Mesendoderm (in vitro differentiated cells): Measurements from ENCODE around the gene PLCB4.

ENCODE experiments used
- DNase-seq: peaks from one replicate; pipeline ENCODE4 v3.0.0; 2013
- H2AK5ac ChIP-seq: 2 replicates; pipeline ENCODE4 v1.6.1; 2013; ENCODE audit warnings: low read length, inconsistent platforms
- H2BK120ac ChIP-seq: 2 replicates; pipeline ENCODE4 v1.6.1; 2013; ENCODE audit warnings: low read depth, mild to moderate bottlenecking, low read length, moderate library complexity, mixed read lengths
- H2BK15ac ChIP-seq: replicated peaks from 2 replicates; pipeline ENCODE4 v1.6.1; 2013; ENCODE audit warnings: low read depth, mild to moderate bottlenecking, moderate library complexity
- H2BK5ac ChIP-seq: 2 replicates; pipeline ENCODE4 v1.6.1; 2013; ENCODE audit warnings: low read length, inconsistent platforms
- H3K18ac ChIP-seq: 2 replicates; pipeline ENCODE4 v1.6.1; 2013; ENCODE audit warnings: mild to moderate bottlenecking, low read length, mixed read lengths
- H3K23ac ChIP-seq: one replicate; pipeline ENCODE4 v1.6.1; 2013; ENCODE audit warnings: low read length
- H3K27ac ChIP-seq: 2 replicates; pipeline ENCODE4 v1.5.1; 2013; ENCODE audit warnings: low read depth, mild to moderate bottlenecking, inconsistent platforms, low read length, moderate library complexity
- H3K27me3 ChIP-seq: 2 replicates; pipeline ENCODE4 v1.6.1; 2013; ENCODE audit warnings: low read length, control low read depth, mild to moderate bottlenecking, inconsistent platforms; ENCODE audit not compliant: insufficient read depth, poor library complexity
- H3K36me3 ChIP-seq: 2 replicates; pipeline ENCODE4 v1.6.1; 2013; ENCODE audit warnings: low read length, inconsistent platforms; ENCODE audit not compliant: control insufficient read depth, insufficient read depth
- H3K4ac ChIP-seq: one replicate; pipeline ENCODE4 v1.6.1; 2013; ENCODE audit warnings: low read depth, mild to moderate bottlenecking, low read length, moderate library complexity
- H3K4me1 ChIP-seq: 2 replicates; pipeline ENCODE4 v1.6.1; 2013; ENCODE audit warnings: low read depth, low read length, inconsistent platforms; ENCODE audit not compliant: control insufficient read depth
- H3K4me2 ChIP-seq: 2 replicates; pipeline ENCODE4 v1.6.1; 2013; ENCODE audit warnings: low read length
- H3K4me3 ChIP-seq: 2 replicates; pipeline ENCODE4 v1.5.1; 2013; ENCODE audit warnings: mild to moderate bottlenecking, low read length
- H3K56ac ChIP-seq: one replicate; pipeline ENCODE4 v1.6.1; 2013; ENCODE audit warnings: low read length
- H3K79me1 ChIP-seq: 2 replicates; pipeline ENCODE4 v1.6.1; 2013; ENCODE audit warnings: low read length, inconsistent platforms
- H3K79me2 ChIP-seq: 2 replicates; pipeline ENCODE4 v1.6.1; 2013; ENCODE audit warnings: mild to moderate bottlenecking, low read length; ENCODE audit not compliant: control insufficient read depth, insufficient read depth
- H3K9ac ChIP-seq: 2 replicates; pipeline ENCODE4 v1.6.1; 2013; ENCODE audit warnings: low read length, inconsistent platforms
- H4K5ac ChIP-seq: one replicate; pipeline ENCODE4 v1.6.1; 2013; ENCODE audit warnings: low read length
- H4K8ac ChIP-seq: one replicate; pipeline ENCODE4 v1.6.1; 2013; ENCODE audit warnings: low read depth, mild to moderate bottlenecking, control low read depth, low read length, moderate library complexity
- WGBS: extraction: QIAGEN DNeasy Blood & Tissue Kit; methylation state at CpG from one replicate; pipeline ENCODE4 v1.1.7; 2013; ENCODE audit warnings: low lambda C conversion rate, missing lambda C conversion rate; ENCODE audit not compliant: insufficient coverage; ENCODE audit errors: extremely low coverage; 5-methylcytosine and 5-hydroxymethylcytosine counted together

The PLCB4 gene

DNA sequence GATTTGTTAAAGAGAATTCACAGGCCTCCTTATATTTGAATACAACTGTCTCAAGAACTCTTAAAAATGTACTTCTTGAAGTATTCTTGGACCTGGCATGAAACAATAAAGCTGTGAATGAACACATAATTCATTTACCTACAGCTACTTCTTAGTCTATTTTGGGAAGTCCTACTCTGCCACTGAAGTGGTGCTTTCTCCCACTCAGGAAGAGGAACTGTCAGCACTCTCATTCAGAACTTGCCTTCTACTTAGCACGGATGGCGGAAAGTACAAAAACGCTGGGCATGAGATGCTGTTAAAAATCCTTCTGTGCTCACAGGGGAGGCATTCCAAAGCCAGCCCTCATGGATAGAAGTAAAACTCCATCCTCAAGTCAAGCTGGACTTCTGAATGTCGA is 300.7 kb downstream of the PLCB4 start:
- Histone ChIP-seq H3K56ac (no peak overlapping the region), H3K18ac (no peak overlapping the region), H4K5ac (no peak overlapping the region), H3K4me3 (no peak overlapping the region), H3K79me2 (no peaks in the 10 kb centered on the region), H2AK5ac (no peak overlapping the region), H3K4me1 (no peaks in the 10 kb centered on the region), H3K4me2 (no peak overlapping the region), H3K27ac (no peak overlapping the region), H3K79me1 (no peaks in the 10 kb centered on the region), H3K23ac (no peak overlapping the region), H3K9ac (no peak overlapping the region), H4K8ac (no peak overlapping the region), H3K27me3 (no peaks in the 10 kb centered on the region), H2BK120ac (no peak overlapping the region), H3K36me3 (no peaks in the 10 kb centered on the region), H2BK15ac (no peak overlapping the region), H3K4ac (no peak overlapping the region), H2BK5ac (no peak overlapping the region)
- no peak for DNase-seq
- no CpG with 5 or more reads among the region's 4 CpGs for WGBS

DNA sequence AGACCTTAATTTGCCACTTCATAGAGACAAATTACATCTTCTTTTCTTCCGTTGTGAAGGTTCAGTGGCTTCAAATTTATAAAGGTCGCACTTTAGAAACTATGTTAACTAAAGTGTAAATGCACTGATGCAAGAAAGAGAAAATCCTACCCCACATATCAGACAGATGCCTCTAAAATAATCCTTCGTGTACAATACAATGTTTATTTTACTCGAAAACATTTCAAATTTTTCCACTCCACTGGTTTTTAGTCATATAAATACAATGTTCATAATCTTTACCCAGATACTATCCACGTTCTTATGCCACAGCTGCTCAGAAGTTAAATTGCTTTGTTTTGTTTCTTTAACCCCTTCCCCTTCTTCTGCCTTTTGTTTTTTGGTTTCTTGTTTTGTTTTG is 305.2 kb downstream of the PLCB4 start:
- no peak overlapping the region for H3K9ac ChIP-seq
- H3K23ac ChIP-seq, result no peak overlapping the region
- no peak overlapping the region for H3K4ac ChIP-seq
- no peak overlapping the region for H2BK120ac ChIP-seq
- no peak overlapping the region for H2BK15ac ChIP-seq
- no peaks in the 10 kb centered on the region for H3K27me3 ChIP-seq
- H2AK5ac ChIP-seq, result no peak overlapping the region
- DNase-seq, result no peak
- peaks cover 1% of the 10 kb centered on the region for H3K4me1 ChIP-seq
- no peak overlapping the region for H3K56ac ChIP-seq
- H3K79me1 ChIP-seq, result no peaks in the 10 kb centered on the region
- no peak overlapping the region for H3K4me2 ChIP-seq
- WGBS, result 100% methylated on average over 2 of the region's 5 CpGs
- no peak overlapping the region for H4K5ac ChIP-seq
- H3K27ac ChIP-seq, result no peak overlapping the region
- H4K8ac ChIP-seq, result no peak overlapping the region
- no peaks in the 10 kb centered on the region for H3K36me3 ChIP-seq
- no peak overlapping the region for H3K18ac ChIP-seq
- H3K79me2 ChIP-seq, result no peaks in the 10 kb centered on the region
- H2BK5ac ChIP-seq, result no peak overlapping the region
- no peak overlapping the region for H3K4me3 ChIP-seq

DNA sequence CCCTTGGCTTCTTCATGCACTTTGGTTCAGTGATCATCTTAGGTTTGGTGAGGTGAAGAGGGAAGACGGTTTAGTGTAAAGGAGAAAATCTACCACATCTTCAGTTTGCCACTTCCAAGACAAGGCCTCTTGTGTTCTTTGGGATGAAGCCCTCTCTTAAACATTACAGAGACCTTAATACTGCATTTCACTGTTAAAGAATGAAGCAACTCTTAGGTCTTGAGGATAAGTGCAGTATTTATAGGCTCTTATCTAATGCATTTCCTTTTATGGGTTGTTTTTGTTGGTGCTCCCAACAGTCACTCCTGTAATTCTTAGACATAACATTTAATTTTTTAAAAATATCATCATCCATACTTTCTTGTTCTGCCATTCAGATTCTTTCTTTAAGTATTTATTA is 305.6 kb downstream of the PLCB4 start:
- no peak overlapping the region for H3K56ac ChIP-seq
- H3K4me3 ChIP-seq, result no peak overlapping the region
- no peak overlapping the region for H3K23ac ChIP-seq
- no peak overlapping the region for H2BK120ac ChIP-seq
- H3K79me1 ChIP-seq, result no peaks in the 10 kb centered on the region
- no peak overlapping the region for H2BK5ac ChIP-seq
- peaks cover 1% of the 10 kb centered on the region for H3K4me1 ChIP-seq
- WGBS, result no CpG with 5 or more reads among the region's 1 CpG
- no peak overlapping the region for H3K27ac ChIP-seq
- no peak for DNase-seq
- no peak overlapping the region for H2BK15ac ChIP-seq
- H3K27me3 ChIP-seq, result no peaks in the 10 kb centered on the region
- H4K5ac ChIP-seq, result no peak overlapping the region
- no peaks in the 10 kb centered on the region for H3K79me2 ChIP-seq
- no peak overlapping the region for H3K9ac ChIP-seq
- no peak overlapping the region for H2AK5ac ChIP-seq
- no peak overlapping the region for H3K4me2 ChIP-seq
- no peak overlapping the region for H4K8ac ChIP-seq
- no peak overlapping the region for H3K18ac ChIP-seq
- H3K4ac ChIP-seq, result no peak overlapping the region
- H3K36me3 ChIP-seq, result no peaks in the 10 kb centered on the region

DNA sequence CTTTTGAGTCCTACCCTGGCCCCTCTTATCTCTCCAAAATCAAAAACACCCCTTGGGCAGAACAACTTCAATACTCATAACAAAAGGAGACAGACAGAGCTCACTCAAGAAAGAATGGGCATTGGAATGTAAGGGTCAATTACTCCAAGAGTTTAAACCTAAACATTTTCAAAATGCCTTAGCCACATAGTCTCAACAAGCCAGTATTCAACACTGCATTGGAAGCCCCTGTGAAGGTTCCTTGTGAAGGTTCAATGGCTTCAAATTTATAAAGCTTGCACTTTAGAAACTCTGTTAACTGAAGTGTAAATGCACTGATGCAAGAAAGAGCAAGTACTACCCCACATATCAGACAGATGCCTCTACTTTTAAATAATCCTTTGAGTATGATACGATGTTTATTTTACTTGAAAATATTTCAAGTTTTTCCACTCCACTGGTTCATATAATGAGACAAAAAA is 306.4 kb downstream of the PLCB4 start:
- H3K4me1 ChIP-seq, result peaks cover 1% of the 10 kb centered on the region
- H3K4ac ChIP-seq, result no peak overlapping the region
- H3K79me2 ChIP-seq, result no peaks in the 10 kb centered on the region
- H3K27me3 ChIP-seq, result no peaks in the 10 kb centered on the region
- no peak overlapping the region for H3K27ac ChIP-seq
- H2BK5ac ChIP-seq, result no peak overlapping the region
- WGBS, result no CpG with 5 or more reads among the region's 1 CpG
- no peak overlapping the region for H2AK5ac ChIP-seq
- H3K79me1 ChIP-seq, result no peaks in the 10 kb centered on the region
- no peak overlapping the region for H3K18ac ChIP-seq
- DNase-seq, result peak; percentile 89
- no peak overlapping the region for H3K23ac ChIP-seq
- no peak overlapping the region for H4K8ac ChIP-seq
- H3K36me3 ChIP-seq, result no peaks in the 10 kb centered on the region
- no peak overlapping the region for H2BK15ac ChIP-seq
- no peak overlapping the region for H3K4me2 ChIP-seq
- no peak overlapping the region for H3K56ac ChIP-seq
- H2BK120ac ChIP-seq, result no peak overlapping the region
- H3K9ac ChIP-seq, result no peak overlapping the region
- no peak overlapping the region for H3K4me3 ChIP-seq
- H4K5ac ChIP-seq, result no peak overlapping the region

DNA sequence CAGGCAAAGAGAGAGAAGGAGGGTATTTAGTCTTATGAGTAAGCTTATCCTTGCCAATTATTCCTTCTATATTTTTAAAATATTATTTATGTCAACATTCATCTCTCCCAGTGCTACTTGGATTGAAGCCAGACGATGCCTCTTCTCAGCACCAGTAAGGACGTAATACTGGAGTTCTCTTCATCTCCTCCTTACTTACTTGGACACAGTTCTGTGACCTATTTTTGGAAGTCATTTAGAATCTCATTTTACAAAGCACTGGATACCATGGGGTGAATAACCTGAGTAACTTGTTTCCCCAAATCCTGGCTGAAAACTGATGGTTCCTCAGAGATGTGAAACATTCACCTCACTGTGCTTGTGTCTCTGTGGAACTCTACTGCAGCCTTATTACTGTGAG is 308.1 kb downstream of the PLCB4 start:
- no peak overlapping the region for H2BK5ac ChIP-seq
- no peaks in the 10 kb centered on the region for H3K27me3 ChIP-seq
- no peak overlapping the region for H3K4me3 ChIP-seq
- peaks cover 1% of the 10 kb centered on the region for H3K4me1 ChIP-seq
- no peak overlapping the region for H3K4ac ChIP-seq
- no peaks in the 10 kb centered on the region for H3K36me3 ChIP-seq
- DNase-seq, result no peak
- no peak overlapping the region for H3K18ac ChIP-seq
- H3K56ac ChIP-seq, result no peak overlapping the region
- H2BK15ac ChIP-seq, result no peak overlapping the region
- no peaks in the 10 kb centered on the region for H3K79me1 ChIP-seq
- no peak overlapping the region for H2AK5ac ChIP-seq
- no peak overlapping the region for H3K23ac ChIP-seq
- H4K5ac ChIP-seq, result no peak overlapping the region
- no peak overlapping the region for H3K9ac ChIP-seq
- no peak overlapping the region for H3K27ac ChIP-seq
- H3K79me2 ChIP-seq, result no peaks in the 10 kb centered on the region
- no peak overlapping the region for H4K8ac ChIP-seq
- no peak overlapping the region for H2BK120ac ChIP-seq
- WGBS, result no CpG with 5 or more reads among the region's 2 CpGs
- no peak overlapping the region for H3K4me2 ChIP-seq
